Fibroblast of skin of scalp (primary cell): Measurements from ENCODE around the gene RASA3.

ENCODE experiments used
- DNase-seq: peaks from one replicate; pipeline ENCODE4 v3.0.0-alpha.2; 2013

RASA3 gene

GRCh38 chr13:113965968-113966884 is 166.2 kb downstream of the RASA3 start:
- no peak for DNase-seq

GRCh38 chr13:113965383-113965874 is 167.0 kb downstream of the RASA3 start:
- DNase-seq = no peak

GRCh38 chr13:113964251-113964995 is 168.0 kb downstream of the RASA3 start:
- DNase-seq = no peak

- no peak for DNase-seq
Measured at GRCh38 chr13:113963376-113963775, 169.0 kb downstream of the RASA3 start.

- no peak for DNase-seq
Measured at GRCh38 chr13:113962975-113963374, 169.4 kb downstream of the RASA3 start.

- no peak for DNase-seq
Measured at GRCh38 chr13:113962386-113962785, 170.0 kb downstream of the RASA3 start.

- no peak for DNase-seq
Measured at GRCh38 chr13:113960276-113960948, 172.0 kb downstream of the RASA3 start.

GRCh38 chr13:113959198-113959597 is 173.2 kb downstream of the RASA3 start:
- no peak for DNase-seq

- no peak for DNase-seq
Measured at GRCh38 chr13:113958373-113958772, 174.1 kb downstream of the RASA3 start.

GRCh38 chr13:113956571-113956970 is 175.9 kb downstream of the RASA3 start:
- no peak for DNase-seq

GRCh38 chr13:113955691-113956090 is 176.7 kb downstream of the RASA3 start:
- no peak for DNase-seq

GRCh38 chr13:113955235-113955634 is 177.2 kb downstream of the RASA3 start:
- DNase-seq = no peak

GRCh38 chr13:113954046-113954835 is 178.2 kb downstream of the RASA3 start:
- no peak for DNase-seq

GRCh38 chr13:113953561-113953960 is 178.9 kb downstream of the RASA3 start:
- no peak for DNase-seq

- no peak for DNase-seq
Measured at GRCh38 chr13:113952983-113953520, 179.4 kb downstream of the RASA3 start.

GRCh38 chr13:113952151-113952982 is 180.1 kb downstream of the RASA3 start:
- no peak for DNase-seq

GRCh38 chr13:113951246-113951999 is 181.0 kb downstream of the RASA3 start:
- peak; percentile 70 for DNase-seq

GRCh38 chr13:113950451-113951245 is 181.8 kb downstream of the RASA3 start:
- DNase-seq = no peak

- DNase-seq = no peak
Measured at GRCh38 chr13:113949546-113949945, 182.9 kb downstream of the RASA3 start.
